T-helper 1 cell (primary cell): Measurements from ENCODE around the gene CARM1.
"Not testable (repeated sequence)": the region's sequence is repeated elsewhere in the genome, so short reads cannot be mapped to it uniquely, and the experiment has no call there.

Experiments
- DNase-seq, 5 donors: peaks; one replicate each; pipeline ENCODE4 v3.0.0-alpha.2; 2012 to 2020

The CARM1 gene

DNA sequence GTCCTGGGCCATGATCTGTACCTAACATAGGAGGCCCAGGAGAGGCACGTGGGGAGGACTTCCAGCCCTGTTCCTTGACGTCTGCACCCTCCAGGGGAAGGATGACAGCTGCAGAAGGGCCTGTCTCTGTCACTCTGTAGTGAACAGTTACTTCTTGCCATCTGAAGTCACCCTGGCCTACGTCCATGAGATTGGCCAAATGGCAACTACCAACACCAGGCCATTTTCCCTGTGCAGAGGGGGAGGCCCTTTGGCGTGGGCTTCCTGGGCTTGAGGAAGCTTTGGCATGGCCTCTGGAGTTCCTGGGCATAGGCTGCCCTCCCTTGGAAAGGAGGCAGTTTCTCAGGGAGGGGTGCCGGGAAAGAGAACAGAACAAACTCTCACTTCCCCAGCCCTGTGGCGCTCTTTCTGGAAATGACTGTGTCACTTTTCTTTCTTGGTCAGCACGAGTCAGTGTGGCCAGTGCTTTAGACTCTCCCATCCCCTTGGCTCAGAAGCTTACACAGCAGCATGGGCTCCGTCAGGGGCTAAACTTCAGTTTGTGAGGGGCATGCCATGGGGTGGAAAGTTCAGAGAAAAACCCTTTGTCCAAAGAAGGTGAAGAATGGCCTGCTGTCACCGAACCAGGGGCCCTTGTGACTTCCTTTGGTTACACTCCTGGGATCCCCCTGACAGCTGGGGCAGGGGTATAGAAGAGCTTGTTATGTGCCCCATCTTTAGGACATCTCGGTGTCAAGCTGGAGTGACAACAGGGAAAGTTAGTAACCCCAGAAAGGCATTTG lies 5.3 kb downstream of the CARM1 start:
- DNase-seq, result no peak

DNA sequence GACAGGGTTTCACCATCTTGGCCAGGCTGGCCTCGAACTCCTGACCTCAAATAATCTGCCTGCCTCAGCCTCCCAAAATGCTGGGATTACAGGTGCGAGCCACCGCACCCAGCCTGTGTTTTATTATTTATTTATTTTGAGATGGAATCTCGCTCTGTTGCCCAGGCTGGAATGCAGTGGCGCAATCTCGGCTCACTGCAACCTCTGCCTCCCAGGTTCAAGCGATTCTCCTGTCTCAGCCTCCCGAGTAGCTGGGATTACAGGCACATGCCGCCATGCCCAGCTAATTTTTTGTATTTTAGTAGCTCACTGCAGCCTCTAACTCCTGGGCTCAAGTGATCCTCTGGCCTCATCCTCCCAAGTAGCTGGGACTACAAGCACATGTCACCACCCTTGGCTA lies 6.3 kb downstream of the CARM1 start:
- not testable (repeated sequence) for DNase-seq

DNA sequence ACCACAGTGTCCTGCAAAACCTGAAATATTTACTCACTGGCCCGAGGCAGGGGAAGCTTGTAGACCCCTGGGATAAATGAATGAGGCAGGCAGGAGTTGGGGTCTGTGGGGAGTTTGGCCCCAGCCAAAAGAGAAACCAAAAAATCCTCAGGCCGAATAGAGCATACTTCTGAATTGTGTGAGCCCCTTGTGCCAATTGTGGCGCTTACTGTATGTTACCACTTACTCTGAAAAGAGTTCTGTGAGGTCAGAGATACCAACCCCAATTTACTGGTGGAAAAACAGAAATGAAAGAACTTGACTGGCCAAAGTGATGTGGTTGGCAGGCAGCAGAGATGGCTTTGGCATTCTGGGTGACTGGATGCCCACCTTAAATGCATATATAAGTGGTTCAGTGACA lies 6.9 kb downstream of the CARM1 start:
- no peak for DNase-seq

DNA sequence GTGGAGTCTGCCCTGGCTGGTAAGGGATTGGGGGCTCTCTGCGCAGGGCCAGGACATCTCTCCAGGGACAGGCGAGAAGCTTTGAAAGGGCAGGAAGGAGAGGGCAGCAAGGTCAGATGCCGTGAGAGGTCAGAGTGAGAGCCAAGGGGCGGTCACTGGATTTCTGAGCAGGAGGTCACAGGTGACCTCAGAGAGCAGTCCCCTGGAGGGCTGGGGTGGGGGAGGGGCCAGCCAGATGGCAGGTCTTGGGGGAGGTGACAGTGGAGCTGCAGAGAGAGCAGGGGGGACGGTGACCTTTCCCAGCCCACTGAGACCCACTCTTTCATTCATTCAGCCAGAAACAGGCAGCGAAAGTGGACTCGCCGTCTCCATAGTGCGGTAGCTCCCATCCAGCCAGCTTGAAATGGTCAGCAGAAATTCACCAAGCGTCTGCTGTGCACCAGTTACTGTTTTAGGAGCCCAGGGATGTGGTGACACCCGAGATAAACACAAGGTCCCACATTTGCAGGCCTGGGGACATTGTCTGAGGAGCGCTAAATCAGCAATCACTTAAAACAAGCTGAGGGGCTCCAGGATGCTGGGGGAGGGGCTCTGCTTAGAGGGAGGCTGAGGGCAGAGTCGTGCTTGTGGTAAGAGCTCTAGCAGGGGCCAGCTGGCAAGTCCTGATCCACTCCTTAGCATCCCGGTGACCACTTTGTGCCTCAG lies 10.2 kb downstream of the CARM1 start:
- no peak for DNase-seq

DNA sequence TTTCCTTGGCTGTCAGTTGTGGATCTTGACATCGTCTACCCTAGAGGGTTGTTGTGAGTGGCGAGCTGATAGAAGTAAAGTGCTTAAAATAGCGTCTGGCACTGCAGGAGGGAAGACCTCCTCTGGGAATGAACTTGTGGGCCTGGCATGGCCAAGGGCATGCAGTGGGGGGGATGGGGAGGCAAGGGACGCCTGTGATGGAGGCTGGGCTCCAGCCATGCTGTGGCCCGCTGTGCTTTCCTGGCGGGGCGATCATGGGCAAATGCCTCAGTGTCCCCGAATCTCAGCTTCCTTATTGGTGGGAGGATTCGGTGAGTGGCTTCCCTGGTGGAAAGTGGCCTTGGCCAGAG lies 10.7 kb downstream of the CARM1 start:
- no peak for DNase-seq

DNA sequence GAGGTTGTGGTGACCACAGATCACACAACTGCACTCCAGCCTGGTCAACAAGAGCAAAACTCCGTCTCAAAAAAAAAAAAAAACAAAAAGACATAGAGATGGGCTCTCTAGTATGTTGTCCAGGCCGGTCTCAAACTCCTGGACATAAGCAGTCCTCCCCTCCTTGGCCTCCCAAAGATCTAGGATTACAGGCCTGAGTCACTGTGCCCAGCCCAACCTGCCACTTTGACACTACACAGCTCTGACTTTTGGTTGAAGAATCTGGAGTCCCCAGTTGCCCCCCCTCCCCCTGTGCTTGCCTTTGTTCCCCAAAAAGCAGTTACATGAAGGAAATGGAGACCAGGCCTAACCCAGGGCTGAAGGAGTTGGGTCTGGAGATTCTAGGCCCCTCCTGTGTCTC lies 12.9 kb downstream of the CARM1 start:
- DNase-seq, result no peak

DNA sequence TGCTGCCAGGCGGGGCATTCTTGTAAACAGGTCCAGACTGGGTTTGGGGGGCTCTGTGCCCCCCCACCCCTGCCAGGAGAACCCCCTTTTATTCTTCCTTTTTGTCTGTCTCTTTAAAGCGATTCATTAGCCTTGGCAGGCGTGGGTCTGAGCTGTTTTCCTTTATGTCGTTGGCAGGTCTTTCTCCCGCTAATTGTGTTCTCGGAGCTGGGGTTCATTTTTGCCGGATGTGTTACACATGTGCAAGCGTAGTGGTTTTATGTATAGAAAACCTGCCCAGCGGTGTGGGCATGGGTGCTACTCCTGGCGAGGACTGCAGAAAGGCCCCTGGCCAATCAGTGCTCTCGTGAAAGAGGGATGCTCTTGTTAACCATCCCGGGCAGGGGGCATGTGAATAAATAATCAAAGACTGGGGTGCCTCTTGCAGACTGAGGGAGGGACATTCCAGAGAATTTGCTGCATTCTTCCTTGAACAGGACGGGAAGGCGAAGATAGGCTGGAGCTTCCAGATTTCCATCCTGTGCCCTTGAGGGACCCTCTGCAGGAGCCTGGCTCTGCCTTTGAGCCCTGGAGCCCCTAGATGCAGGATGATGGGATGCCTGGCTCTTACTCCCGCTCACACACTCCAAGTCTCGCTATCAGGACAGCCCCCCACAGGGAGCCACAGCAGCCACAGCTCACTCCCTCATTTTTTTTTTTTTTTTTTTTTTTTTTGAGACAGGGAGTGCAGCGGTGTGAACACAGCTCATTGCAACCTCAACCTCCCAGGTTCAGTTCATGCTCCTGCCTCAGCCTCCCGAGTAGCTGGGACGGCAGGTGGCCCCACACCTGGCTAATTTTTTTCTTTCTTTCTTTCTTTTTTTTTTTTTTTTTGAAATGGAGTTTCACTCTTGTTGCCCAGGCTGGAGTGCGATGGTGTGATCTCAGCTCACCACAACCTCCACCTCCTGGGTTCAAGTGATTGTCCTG lies 14.1 kb downstream of the CARM1 start:
- DNase-seq, result no peak

DNA sequence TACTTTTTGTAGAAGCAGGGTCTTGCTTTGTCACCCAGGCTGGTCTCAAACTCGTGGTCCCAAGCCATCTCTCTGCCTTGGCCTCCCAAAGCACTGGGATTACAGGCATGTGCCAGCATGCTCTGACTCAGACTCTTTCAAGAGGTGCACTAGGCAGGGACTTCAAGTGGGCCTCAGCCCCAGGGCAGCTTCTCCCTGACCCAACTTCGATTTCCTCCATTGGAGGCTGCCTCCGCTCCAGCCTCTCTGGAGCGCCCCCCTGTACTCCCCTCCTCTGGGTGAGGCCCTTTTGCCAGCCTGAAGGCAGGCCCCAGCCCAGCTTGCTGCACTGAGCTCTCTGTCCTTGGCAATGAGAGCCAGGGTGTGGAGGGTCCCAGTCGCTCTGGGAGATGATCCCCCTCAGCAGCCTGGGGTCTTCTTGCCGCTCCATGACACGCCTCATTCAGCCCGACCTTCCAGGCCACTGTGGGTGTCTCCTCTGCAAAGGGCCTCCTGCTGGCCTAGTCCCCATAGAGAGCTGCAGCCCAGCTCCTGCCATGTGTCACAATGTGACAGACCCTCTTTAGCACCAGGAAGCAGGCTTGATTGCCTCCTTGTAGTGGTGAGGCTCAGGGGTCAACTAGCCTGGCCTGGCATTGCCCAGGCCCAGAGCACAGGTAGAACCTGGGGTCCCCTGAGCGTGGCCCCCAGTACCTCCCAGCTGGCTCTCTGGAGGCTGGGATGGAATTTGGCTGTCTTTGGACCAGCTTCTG lies 16.4 kb downstream of the CARM1 start:
- DNase-seq, result no peak

DNA sequence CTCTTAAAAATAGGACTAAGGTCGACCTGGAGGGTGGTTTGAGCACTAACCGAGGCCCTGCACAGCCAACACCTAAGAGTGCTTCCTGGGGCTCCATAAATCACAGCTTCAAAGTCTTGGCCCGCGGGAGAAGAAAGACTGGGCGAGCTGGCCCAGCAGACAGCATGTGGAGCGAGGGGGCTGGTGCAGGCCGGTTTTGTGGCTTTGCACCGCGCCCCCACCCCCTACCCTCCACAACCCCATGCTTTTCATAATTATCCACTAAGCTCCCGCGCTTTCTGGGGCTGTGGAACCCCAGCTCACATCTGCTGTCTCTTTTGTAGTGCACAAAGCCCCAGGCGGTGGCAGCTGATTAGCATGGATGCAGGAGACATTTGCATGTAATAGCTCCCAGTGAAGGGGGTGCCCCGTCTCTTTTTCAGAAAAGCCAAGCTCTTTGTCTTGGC lies 17.1 kb downstream of the CARM1 start:
- no peak for DNase-seq

DNA sequence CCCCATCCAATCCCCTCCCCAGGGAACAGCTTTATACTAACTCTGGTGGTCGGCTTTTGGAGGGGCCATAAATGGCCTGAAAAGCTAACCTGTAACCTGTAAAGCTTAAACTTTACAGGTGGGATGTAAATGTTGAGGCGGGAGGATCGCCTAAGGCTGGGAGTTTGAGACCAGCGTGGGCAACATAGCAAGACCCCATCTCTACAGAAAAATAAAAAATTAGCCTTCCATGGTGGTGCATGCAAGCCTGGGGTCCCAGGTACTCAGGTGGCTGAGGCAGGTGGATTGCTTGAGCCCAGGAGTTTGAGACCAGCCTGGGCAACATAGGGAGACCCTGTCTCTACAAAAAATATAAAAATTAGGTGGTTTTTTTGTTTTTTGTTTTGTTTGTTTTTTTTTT lies 18.5 kb downstream of the CARM1 start:
- no peak for DNase-seq

DNA sequence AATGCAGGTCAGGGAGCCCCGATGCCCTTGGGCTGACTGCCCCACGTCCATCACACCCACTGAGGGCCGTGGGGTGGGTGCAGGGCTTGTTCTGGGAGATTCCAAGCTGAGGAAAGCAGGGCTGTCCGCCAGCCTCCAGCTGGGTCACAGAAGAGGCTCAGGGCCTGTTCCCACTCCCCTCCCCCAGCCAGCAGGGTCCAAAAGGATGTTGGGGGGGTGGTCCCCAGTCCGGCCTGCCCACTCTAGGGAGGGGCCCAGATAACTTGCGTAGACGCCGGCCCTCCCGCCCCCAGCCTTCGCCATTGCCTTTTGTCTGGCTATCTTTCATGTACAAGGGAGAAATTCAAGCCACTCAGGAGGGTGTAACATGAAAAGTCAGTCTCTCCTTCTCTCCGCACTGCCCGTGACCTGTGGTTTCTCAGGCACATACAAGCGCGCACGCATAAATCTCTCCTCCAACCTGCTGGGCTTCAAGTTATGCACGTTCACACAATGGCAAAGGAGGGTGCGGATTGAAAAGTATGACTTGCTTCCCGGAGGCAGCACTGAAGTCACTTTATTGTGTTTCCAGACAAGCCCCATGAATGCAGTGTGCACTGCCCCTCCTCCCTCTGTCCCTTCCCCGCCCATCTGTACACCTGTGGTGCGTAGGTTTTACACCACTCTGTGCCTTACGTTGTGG lies 20.2 kb downstream of the CARM1 start:
- no peak for DNase-seq

DNA sequence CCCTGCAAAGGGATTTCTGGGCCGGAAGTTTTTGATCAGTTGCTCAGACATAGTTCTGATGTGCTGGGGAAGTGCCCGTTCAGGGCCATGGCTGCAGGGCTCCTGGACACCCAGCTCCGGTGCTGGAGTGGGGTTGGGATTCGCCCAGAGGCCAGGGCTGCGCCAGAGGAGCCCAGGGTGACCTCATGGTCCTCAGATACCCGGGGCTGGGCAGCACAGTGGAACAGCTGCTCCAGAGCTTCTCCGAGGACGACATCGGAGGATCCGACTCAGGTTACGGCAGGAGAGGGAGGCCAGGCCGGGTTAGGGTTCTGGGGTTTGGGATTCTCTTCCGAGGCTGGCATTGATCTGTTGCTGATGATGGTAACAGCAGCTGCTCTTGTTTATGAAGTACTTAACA lies 20.9 kb downstream of the CARM1 start:
- DNase-seq, result no peak

DNA sequence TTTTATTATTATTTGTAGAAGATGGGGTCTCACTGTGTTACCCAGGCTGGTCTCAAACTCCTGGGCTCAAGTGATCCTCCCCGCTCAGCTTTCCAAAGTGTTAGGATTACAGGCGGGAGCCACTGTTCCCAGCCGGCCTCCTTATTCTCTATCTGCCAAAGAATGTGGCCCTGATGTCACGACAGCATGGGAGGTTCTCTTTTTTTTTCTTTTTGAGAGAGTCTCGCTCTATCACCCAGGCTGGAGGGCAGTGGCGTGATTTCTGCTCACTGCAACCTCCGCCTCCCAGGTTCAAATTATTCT lies 23.5 kb downstream of the CARM1 start:
- no peak for DNase-seq

DNA sequence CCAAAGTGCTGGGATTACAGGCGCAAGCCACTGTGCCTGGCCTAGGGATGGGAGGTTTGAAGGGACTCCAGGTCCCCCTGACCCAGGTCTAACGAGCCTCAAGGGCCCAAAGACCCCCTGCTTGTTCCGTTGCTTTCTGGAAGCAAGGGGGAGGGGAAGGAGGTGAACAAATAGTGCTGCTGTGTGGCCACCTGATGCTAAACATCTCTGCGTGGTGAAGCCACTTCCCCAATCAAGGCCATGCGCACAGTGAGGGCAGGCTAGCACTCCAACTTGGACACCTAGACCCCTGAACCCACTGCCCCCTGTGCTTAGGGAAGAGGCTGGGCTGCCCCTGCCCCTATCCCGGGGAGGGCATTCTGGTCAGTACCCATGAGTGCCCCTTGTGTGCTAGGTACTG lies 24.0 kb downstream of the CARM1 start:
- no peak for DNase-seq

DNA sequence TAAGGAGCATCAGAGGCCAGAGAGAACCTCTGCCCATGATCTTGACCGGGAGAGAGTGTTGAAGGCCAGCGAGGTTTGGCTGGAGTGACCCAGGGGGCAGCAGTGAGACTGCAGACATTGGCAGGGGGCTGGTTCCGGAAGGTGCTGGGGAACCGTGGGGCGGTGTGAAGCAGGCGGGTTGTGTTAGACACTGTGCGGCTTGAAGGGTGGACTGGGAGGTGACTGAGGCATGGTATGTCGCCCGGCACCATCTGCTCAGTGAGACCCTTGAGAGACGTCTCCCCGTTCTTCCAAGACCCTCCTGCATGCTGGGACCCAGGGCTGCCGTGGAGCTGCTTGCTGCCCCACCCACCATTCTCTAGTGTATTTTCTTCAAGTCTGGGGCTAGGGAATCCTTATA lies 24.6 kb downstream of the CARM1 start:
- no peak for DNase-seq

DNA sequence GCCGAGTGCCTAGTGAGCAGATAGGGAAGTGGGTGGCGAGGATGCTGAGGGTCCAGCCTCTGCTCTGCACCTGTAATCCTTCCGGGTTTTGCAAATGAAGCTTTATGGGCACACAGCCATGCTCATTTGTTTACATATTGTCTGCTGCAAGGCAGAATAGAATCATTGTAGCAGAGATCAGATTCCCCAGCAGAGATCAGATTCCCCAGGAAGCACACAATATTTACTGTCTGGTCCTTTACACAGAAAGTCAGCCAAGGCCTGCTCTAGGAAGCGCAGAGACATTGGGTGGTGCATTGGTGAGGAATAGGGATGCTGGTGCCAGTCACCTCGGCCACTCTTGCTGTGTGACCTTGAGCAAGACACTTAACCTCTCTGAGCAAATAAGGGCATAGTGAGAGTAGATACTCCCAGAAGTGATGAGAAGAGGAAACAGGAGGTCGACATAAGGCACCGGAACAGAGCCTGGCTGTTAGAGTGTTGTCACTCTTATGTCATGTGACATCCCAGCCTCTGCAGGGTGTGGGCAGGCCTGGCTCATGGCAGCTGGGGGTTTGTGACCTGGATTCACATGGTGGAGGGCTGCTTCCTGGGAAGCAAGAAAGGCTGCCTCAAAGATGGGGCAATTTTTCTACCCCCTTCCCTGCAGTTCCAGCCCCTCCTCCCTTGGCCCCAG lies 25.6 kb downstream of the CARM1 start:
- DNase-seq, result peak in 1 of 5 donors; percentile 33

DNA sequence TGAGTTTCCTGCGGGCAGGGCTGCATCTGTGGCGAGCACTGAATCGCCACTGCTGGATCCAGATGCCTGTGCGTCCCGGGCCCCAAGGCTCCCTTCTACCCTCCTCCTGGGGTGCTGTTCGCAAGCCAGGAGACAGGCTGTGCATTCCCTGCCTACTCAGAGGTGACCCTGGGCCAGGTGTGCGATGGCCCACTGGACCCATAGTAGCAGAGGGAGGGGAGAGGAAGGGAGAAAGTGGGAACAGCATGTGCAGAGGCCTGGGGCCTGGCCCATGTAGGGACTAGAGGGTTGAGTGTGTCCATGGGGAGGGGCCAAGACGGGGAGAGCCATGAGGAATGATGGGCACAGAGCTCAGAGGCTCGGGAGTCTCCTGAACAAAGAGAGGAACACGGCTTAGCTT lies 27.3 kb downstream of the CARM1 start:
- DNase-seq, result no peak

DNA sequence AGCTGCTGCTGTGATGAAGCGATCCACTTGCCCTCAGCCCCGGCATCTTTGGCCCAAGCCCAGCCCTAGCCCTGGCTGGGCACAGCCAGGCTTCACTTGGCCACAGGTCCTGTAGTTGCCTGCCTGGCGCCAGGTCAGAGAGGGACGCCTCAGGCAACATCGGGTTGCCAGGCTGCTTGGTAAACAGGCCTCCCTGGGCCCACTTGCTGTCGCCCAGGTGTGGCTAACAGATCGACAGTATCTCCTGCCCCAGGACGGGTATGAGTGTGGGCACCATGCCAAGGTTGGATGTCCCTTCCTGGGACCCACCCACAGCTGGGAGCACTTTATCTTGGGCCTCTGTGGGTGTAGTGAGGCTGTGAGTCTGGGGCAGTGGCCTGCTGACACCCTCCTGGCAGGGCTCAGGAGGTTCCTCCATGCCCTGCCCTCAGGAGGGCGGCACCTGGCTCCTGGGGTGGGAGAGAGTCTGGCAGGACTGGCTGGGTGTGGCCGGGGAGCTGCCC lies 27.8 kb downstream of the CARM1 start:
- no peak for DNase-seq

DNA sequence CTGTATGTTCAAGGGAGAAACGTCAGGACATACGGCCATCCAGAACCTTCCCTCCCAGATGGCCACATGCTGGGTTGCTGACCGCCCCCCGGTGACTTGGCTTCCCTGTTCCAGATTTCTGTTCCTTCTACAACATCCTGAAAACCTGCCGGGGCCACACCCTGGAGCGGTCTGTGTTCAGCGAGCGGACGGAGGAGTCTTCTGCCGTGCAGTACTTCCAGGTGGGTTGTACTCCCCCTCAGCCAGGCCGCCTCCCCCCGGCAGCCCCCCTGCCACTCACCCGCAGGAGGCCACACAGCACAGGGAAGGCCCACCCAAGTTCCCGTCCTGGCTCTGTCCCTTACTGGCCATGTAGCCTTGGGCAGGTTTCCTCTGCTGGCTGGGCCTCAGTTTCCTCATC lies 36.6 kb downstream of the CARM1 start:
- no peak for DNase-seq

DNA sequence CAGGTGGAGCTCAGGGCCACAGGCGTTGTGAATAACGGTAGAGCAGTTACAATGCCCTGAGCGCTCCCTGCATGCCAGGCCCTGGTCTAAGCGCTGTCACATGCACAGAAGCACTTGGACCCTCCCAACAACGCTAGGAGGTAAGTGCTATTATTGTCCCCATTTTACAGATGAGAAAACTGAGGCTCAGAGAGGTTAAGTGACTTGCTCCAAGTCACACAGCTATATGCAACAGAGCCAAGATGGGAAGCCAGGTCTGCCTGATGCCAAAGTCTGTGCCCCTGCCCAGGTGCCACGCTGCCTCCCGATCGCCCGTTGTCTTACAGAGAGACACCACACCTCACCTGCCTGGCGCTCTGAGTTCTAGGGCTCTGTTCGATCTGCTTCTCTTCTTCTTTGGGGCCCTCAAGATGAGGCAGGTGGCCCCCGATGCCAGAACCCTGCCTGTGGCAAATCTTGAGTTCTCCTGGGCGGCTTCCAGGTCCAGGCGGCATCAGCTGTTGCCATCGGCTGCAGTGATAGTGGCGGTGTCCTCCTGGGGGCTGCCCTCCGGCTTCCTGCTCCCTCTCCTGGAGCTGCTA lies 37.1 kb downstream of the CARM1 start:
- no peak for DNase-seq
